ENCODE data around the gene TECR. TPM values are rescaled to one million over a fixed set of nuclear protein-coding genes. Genes with fewer than 3 reads are reported as not detected.

Gene TECR
- 47.6 TPM for total RNA-seq

GRCh38 chr19:14529254-14530004, at the start of gene TECR:
Gene TECR (plus strand): TSS chr19:14529594. CDS start chr19:14529697, 103 bp downstream.

GRCh38 chr19:14496029-14496833, 33.2 kb upstream of the TECR start, which contains the start of gene GIPC1:
Gene GIPC1 (minus strand): TSS chr19:14496127. CDS start chr19:14482976, 13,151 bp downstream.

GRCh38 chr19:14517840-14518505, 11.4 kb upstream of the TECR start, which contains the start of gene DNAJB1:
Gene DNAJB1 (minus strand): TSS chr19:14518397. CDS start chr19:14518349, 48 bp downstream.

GRCh38 chr19:14571695-14572490, 42.5 kb downstream of the TECR start, which contains the start of gene NDUFB7:
Gene NDUFB7 (minus strand): TSS chr19:14572066. CDS start chr19:14572000, 66 bp downstream.

GRCh38 chr19:14582894-14583340, 53.5 kb downstream of the TECR start, which contains the start of gene CLEC17A:
Gene CLEC17A (plus strand): TSS chr19:14583084. CDS start chr19:14583161, 77 bp downstream.

Other genes with a start within 250 kb of the TECR start
- gene ADGRE5, start 148.2 kb upstream of the TECR start, total RNA-seq: 12.3 TPM
- gene DDX39A, start 110.3 kb upstream of the TECR start, total RNA-seq: 53.5 TPM
- 94.4 TPM for gene PKN1, start 96.3 kb upstream of the TECR start, total RNA-seq
- 0.60 TPM for gene PTGER1, start 54.2 kb upstream of the TECR start, total RNA-seq
- 65.4 TPM for gene GIPC1, start 33.5 kb upstream of the TECR start, total RNA-seq
- gene DNAJB1, start 11.2 kb upstream of the TECR start, total RNA-seq: 85.0 TPM
- 104 TPM for gene NDUFB7, start 42.5 kb downstream of the TECR start, total RNA-seq
- not detected for gene CLEC17A, start 53.5 kb downstream of the TECR start, total RNA-seq
- gene ADGRE3, start 145.2 kb downstream of the TECR start, total RNA-seq: 0.16 TPM
- 74.8 TPM for gene ZNF333, start 160.5 kb downstream of the TECR start, total RNA-seq
- 0.49 TPM for gene ADGRE2, start 249.0 kb downstream of the TECR start, total RNA-seq

All from camera-type eye (tissue), 1 donor.